Fibroblast of skin of left quadriceps (primary cell): ENCODE results near the gene NKAPD1.
"Not testable (repeated sequence)": the region's sequence is repeated elsewhere in the genome, so short reads cannot be mapped to it uniquely, and the experiment has no call there.

Experiments used
- DNase-seq, 2 experiments: peaks; one replicate each; pipeline ENCODE4 v3.0.0-alpha.2; 2013; ENCODE audit warnings: low read depth in 2 of 2

Gene NKAPD1, protein sequence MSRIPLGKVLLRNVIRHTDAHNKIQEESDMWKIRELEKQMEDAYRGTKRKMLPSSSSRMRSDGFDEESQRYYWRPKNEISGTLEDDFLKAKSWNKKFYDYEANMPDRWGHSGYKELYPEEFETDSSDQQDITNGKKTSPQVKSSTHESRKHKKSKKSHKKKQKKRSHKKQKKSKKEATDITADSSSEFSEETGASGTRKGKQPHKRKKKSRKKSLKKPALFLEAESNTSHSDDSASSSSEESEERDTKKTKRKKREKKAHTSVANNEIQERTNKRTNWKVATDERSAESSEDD

GRCh38 chr11:112073941-112074811 is at the start of gene NKAPD1, which contains the start of gene PIH1D2:
Gene NKAPD1, plus strand, starts transcription at chr11:112074299. Its CDS starts 1,276 bp downstream, at chr11:112075575.
Gene PIH1D2, minus strand, starts transcription at chr11:112074017. Its CDS starts 843 bp downstream, at chr11:112073174.
- DNase-seq, result peak; percentile 80 to 81

GRCh38 chr11:112024773-112025678 is 49.1 kb upstream of the NKAPD1 start, which contains the start of gene DLAT:
Gene DLAT, plus strand, starts transcription at chr11:112025408. Its CDS starts 65 bp downstream, at chr11:112025473.
- peak; percentile 50 to 54 for DNase-seq

DNA sequence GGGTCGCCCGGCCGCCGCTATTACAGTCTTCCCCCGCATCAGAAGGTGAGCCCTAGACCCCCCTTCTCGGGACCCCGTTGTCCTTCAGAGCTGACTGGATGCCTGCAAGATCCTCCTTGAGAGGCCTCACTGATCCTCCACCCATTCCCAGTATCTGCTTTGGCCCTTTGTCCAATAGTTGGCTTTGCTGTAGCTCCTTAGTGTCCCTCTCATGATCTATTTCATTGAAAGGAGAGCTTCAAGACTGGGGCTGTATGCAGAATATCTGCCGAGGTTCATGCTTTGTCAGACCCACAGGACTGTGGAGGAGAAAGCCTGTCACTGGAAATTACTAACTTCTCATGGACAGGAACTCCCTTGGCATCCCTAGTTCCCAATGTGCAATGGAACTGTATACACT is 48.4 kb upstream of the NKAPD1 start:
- DNase-seq, result no peak

GRCh38 chr11:112026784-112027410 is 47.2 kb upstream of the NKAPD1 start:
- DNase-seq, result not testable (repeated sequence)

GRCh38 chr11:112029460-112029859 is 44.6 kb upstream of the NKAPD1 start:
- DNase-seq, result no peak

DNA sequence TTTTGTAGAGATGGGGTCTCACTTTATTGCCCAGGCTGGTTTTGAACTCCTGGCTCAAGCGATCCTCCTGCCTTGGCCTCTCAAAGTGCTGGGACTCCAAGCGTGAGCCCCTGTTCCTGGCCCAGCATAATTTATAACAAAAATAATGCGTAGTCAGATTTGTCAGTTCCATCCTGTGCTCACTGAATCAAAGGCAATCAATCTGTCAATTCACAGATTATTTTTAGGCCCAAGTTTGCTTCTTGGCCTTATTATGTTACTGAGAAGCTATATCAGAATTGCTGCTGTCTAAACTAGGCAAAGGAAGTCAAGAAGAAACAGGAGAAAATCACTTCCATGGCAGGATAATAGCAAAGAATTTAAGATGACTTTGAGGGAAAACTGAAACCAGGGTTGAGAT is 40.2 kb upstream of the NKAPD1 start:
- no peak for DNase-seq

DNA sequence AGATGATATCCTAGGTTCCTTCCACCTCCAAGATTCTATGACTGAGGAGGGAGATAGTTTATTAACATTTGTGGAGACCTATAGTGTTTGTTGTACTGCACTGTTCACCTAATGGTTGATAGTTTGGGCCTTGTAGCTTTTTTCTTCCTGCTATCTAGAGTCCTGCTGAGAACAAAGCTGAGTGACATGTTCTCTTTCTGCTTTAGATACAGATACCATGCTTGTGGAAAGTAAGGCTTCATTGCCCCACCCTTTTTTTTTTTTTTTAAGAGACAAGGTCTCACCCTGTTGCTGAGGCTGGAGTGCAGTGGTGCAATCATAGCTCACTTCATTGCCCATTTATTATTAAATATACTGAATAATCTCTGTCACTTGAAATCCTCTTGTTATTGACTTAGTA is 36.6 kb upstream of the NKAPD1 start:
- DNase-seq, result no peak

DNA sequence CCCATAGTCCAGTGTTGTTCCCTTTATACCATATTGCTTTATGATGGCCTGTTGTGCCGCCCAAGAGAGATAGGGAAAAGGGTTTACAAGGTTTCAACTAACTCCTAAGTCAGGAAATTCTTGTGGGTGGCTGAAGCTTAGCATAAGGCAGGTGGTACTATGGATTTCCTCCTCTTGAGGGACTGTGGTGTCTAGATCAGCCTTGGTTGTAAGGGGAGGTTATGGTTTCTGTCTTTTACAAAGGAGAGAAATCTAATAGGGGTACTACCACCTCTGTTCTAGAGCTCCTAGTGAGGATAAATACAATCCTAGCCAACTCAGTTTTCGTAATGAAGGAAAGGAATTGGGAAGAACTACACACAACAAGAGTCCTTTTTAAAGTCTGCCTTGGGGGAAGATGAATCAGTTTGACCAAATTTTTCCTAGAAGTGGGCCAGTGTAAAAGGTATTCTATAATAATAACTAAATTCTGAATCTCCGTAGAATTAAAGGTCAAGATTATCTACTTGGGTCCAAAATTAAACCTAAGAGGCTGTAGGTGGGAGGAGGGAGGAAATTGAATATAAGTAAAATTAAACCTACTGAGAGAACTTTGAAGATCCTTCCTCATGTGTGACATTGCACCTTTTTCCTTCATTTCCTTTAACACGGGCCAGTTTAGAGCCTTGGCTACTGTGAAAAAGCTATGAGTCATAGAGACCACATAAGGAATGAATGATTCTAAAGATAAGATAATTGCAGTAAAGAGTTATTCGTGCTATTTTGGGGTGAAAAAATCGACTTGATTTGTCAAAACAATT is 31.7 kb upstream of the NKAPD1 start:
- DNase-seq, result peak in 1 of 2 experiments; percentile 9

- DNase-seq, result no peak
Observed at GRCh38 chr11:112042961-112043304, 31.2 kb upstream of the NKAPD1 start.

DNA sequence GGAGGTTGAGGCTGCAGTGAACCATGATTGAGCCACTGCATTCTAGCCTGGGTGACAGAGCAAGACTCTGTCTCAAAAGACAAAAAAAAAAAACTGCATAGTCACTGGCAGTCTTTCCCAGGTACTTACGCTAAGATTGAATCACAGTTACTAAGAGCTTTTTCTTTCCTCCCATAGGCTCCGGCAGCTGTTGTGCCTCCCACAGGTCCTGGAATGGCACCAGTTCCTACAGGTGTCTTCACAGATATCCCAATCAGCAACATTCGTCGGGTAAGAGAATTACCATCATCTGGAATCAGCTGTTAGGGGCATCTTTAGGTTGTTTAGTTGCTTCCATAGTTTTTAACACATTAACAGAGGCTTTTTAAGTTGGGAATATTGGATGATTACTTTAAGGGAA is 29.1 kb upstream of the NKAPD1 start:
- no peak for DNase-seq

GRCh38 chr11:112046647-112047046 is 27.5 kb upstream of the NKAPD1 start:
- not testable (repeated sequence) for DNase-seq

DNA sequence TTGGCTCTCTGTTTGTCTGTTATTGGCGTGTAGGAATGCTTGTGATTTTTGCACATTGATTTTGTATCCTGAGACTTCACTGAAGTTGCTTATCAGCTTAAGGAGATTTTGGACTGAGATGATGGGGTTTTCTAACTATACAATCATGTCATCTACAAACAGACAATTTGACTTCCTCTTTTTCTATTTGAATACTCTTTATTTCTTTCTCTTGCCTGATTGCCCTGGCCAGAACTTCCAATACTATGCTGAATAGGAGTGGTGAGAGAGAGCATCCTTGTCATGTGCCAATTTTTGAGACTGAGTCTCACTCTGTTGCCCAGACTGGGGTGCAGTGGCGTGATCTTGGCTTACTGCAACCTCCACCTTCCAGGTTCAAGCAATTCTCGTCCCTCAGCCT is 25.8 kb upstream of the NKAPD1 start:
- not testable (repeated sequence) for DNase-seq

DNA sequence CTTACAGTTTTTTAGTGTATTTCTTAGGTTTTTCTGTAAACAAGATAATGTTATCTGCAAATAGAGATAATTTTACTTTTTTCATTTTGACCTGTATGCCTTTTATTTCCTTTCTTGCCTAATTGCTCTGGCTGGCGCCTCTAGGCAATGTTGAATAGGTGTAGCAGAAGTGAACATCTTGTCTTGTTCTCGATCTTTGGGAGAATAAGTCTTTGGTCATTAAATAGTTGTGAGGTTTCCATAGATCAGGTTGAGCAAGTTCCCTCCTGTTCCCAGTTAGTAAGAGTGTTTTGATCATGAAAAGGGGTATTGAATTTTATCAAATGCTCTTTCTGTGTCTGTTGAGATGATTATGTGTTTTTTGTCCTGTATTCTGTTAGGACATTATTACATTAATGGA is 24.3 kb upstream of the NKAPD1 start:
- no peak for DNase-seq

DNA sequence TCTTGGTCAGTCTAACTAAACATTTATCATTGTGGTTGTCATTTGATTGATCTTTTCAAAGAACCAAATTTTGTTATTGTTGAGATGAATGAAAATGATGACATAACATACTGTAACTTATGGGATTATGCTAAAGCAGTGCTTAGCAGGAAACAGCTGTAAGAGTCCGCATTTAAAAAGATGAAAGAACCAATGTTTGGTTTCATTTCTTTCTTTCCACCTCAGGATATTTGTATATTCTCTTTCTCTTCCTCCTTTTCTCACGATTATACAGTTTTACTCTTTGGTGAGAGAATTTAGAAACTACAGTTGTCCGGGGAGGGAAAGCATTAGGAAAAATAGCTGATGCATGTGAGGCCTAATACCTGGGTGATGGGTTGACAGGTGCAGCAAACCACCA is 23.4 kb upstream of the NKAPD1 start:
- DNase-seq, result no peak

DNA sequence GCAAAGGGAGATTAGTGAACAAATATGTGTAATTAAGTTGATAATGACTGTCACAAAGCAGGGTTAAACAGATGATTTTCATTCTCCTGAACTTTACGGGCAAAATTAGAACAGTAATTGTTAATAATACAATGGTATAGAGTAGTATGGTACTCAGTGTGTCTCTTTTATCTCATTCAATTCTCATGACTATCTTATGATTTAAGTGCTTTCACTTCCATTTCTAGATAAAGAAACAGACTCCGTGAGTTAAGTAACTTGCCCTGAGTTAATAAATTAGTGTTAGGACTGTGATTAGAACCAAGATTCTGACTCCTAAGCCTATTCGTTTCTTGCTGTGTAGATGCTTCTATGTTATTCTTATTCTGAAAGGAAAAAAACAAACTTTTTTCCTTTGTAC is 22.3 kb upstream of the NKAPD1 start:
- DNase-seq, result no peak

GRCh38 chr11:112057170-112057569 is 16.9 kb upstream of the NKAPD1 start:
- DNase-seq, result no peak

DNA sequence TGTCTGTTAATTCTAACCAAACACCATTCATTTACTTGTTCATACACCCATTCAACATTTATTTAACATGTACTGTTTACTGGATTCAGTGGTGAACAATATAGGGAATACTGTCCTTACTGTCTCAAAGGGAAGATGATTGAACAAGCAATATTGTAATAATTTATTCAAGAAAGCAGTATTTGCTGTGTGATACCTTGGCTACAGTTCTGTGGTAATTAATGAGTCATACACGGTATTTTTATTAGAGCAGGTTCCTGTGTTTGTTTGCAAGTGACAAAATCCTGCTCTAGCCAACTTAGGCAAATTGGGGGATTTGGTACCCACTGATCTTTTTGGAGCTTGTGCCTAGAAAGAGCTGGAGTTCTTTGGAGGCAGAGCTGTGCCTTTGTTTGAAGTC is 16.0 kb upstream of the NKAPD1 start:
- DNase-seq, result no peak

DNA sequence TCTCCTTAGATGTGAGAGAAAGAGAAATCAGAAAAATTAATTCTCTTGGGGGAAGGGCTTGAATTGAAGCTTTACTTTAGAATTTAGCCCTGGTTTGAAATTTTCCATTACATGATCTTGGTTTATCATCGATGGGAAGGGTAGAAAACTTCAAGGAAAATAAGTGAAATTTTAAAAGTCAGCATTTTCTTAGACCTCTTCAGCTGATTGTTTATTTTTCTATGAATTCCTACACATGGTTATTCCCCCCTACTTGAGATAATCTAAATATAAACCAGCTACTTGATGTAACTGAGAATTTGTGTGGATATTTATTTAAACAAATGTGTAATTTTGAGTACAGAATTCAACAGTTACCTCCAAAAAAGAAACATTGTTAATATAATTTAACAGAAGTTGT is 11.2 kb upstream of the NKAPD1 start:
- no peak for DNase-seq

- DNase-seq, result no peak
Observed at GRCh38 chr11:112082729-112083128, 8.6 kb downstream of the NKAPD1 start.

DNA sequence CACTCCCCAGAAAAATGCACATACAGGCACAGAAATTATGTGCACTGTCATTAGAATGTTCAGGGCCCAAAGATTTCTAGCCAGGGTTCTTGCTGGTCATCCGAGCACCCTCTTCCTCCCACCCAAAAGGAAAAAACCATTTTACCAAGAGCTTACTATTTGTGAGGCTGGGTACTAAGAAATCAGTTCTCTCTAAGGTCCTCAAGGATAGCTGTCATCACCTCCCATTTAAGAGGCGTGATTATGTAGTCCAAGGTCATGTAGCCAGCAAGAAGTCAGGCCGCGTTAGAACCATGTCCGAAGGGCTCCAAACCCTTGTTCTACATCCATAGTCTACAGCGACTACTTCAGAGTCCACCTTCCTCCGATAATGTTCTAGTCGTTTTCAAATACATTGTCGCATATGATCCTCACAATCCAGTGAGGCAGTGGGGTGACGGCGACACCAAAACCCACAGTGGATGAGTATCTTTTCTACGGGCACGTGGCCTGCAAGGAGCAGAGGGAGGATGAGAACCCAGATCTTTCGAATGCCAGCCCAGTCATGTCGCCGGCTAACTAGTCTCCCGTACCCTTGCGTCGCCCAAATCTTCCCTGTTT is 11.8 kb downstream of the NKAPD1 start:
- DNase-seq, result no peak
